NCI-H1105 treated with DMSO at 0.1 percent for 48 hours (cell line): ENCODE data around the gene RGS7.
"Not testable (repeated sequence)": the region's sequence is repeated elsewhere in the genome, so short reads cannot be mapped to it uniquely, and the experiment has no call there.

ENCODE experiments used
- DNase-seq: peaks from one replicate; lab custom pipeline; 2025; lab: John Stamatoyannopoulos, UW

Gene RGS7

DNA sequence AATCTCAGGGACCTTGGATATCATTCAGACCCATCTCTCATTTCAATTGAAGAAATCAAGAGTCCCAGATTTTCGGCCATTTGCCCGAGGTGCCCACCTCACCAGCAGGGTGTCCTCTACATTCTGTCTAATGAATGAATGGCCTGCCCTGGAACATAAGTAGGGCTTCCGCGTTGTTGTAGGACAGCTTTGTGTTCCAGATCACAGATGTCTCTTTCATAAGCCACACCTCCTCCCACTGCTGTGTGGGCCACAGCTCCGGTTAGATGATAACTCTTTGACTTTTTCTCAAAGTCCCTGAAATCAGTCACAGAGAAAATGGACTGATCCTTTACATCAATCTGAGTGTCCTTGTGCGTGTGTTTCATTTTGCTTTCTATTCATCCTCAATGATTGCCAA, 144.4 kb downstream of the RGS7 start:
- DNase-seq, result no peak

DNA sequence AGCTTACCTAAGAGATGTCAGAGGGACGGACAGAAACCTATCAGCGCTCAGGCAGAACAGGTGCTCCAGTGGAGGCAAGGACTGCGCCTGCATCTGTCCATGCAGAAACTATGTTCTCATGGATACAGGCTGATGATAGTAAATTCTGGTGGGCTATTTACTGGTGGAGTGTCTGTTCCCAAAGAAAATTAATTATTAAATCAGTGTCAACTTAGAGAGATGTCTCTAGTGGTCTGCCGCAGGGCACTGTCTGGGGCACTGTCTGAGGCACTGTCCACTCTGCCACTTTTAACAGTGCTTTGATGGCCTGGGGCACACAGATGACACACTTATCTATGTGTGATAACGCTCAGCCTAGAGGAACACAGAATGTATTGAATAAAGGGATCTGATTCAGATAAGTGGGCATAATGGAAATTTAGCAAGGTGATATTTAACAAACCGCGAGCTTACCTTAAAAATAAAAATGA, 148.1 kb downstream of the RGS7 start:
- peak; percentile 21 for DNase-seq

DNA sequence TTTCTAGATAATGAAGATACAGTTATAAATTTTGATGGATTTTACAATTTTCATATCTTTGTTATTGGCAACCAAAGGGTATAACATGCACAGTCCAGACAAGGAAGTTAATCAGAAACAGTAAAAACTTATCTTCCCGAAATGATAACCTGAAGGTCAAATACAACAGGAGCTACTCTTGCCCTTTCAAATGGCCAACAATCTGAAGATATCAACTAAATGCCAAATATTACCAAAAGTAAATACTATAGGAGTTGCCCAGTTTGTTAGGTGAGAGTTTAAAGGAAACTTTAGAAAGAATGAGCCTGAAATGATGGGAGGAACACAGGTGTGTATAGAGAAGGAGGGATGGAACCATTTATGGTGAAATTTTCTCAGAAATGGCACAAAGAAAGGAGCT, 153.2 kb downstream of the RGS7 start:
- DNase-seq, result no peak

DNA sequence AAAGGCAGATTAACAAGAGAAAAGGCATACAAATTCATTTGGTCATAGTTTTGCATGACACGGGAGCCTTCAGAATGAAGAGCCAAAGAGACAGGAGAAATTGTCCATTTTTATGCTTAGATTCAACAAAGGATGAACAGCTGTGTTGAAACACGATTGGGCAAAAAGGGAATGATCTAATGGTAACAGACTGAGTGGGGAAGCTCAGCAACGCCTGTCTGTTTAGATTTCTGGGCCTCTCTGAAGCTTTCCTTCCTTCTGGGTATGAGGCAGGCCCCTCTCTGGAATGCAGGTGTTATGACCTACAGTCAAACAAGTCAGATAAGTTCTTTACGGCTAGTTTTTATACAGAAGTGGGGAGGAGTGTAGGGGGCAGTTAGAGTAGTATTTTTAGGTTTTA, 154.6 kb downstream of the RGS7 start:
- DNase-seq, result no peak

DNA sequence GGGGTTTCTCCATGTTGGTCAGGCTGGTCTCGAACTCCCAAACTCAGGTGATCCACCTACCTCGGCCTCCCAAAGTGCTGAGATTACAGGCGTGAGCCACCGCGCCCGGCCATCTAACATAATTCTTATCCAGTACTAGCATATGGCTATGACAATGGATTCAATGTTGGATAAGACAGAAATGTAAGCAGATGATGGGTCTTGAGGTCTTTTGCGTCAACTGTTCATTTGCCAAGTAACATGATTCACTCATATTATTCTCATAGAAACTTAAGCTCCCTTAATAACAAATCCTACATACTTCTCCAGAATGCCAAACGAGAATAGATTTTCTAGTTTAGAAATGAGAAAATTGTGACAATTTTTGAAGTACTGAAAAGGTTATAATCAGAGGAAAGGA, 170.3 kb downstream of the RGS7 start:
- DNase-seq, result no peak

DNA sequence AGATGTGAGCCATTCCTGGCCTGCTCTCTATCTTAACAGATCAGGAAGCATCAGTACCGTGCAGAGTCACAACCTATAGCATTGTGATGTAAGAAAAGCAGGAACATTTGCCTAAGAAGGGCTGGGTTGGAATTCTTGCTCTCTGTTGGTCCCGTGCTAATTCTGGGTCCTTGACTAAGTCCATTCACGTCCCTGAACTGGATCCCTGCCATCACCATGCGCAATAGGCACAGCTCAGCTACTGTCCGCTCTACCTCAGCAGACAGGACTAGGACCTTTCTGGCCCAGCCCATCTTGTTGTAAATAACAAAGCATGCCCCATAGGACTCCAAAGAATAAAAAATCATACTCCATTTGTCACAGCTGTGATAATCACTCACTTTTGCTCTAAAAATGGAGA, 175.0 kb downstream of the RGS7 start:
- DNase-seq, result no peak

DNA sequence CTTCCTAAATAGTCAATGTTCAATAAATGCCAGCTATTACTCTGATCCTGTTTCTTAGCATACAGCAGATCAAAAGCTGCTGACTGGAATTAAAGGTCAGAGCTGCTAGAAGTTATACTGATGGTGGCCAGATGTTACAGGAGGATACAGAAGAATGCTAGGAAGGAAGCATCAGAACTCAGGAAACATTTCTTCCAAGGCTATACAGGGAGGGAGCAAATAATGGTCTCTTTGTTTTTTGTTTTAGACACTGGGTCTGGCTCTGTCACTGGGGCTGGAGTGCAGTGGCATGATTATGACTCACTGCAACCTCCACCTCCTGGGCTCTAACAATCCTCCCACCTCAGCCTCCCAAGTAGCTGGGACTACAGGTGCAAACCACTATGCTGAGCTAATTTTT, 175.5 kb downstream of the RGS7 start:
- DNase-seq, result no peak

DNA sequence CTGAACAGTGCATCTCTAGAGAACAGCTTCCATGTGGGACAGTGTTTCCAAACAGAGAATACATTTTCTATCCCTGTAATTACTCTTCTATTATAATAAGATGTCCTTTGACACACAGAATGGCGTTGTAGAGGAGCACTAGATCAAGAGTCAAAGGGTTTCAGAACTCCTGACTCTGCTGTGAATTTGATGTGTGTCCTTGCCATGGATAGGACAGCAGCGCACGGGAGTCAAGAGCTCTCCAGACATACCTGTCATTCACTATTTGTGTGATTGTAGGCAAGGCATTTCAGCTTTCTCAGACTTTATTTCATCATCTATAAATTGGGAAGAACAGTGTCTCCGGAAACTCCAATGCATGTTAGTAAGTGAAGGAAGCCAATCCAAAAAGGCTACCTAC, 176.4 kb downstream of the RGS7 start:
- no peak for DNase-seq

DNA sequence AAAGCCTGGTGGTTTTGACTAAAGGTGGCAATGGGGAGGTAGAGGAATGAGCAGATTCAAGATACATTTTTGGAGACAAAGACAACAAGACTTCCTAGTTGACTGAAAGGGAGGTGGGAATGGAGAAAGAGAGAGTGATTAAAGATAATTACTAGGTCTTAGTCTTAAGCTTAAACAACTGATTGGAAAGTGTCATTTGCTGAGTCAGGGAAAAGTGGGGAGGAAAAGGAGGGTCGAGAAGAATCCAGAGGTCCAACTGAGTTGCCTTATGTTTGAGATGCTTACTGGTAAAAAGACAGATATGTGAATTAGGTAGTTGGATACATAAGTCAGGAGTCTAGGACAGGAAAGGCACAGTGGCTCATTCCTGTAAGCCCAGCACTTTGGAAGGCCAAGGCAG, 179.3 kb downstream of the RGS7 start:
- no peak for DNase-seq

DNA sequence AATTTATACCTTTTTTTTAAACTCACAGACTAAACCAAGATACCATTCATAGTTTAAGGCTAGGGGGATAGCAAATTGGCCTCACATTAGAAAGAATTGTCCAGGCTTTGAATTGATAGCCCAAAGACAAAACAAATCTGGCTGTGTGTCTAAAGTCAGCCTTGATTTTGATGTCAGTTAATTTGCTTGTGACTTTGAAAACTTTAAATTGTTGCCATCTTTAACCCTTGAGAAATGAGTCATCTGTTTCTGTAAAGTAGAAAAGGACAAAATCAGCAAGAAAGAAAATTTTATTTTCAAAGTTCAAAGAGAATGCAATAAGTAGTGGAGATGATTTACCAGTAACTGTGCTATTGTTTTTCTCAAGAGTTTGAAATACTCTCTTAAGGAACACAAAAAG, 184.5 kb downstream of the RGS7 start:
- DNase-seq, result no peak

DNA sequence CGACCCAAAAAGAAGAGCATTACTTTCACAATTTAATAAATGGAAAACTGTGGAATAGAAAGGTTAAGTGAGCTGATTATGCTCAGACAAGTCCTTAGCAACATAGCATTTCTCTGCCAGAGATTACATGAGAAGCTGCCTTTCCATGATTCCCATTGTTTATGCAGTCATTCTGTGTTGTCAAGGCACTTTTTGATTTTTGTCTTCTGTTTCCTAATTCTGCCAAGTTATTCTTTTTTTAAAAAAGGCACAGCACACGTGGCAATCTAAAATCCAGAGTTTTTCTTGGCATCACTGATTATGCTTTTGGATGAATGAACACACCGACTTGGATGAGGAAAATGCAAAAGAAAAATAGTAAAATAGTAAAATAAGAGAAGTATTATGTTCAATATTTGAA, 185.0 kb downstream of the RGS7 start:
- no peak for DNase-seq

DNA sequence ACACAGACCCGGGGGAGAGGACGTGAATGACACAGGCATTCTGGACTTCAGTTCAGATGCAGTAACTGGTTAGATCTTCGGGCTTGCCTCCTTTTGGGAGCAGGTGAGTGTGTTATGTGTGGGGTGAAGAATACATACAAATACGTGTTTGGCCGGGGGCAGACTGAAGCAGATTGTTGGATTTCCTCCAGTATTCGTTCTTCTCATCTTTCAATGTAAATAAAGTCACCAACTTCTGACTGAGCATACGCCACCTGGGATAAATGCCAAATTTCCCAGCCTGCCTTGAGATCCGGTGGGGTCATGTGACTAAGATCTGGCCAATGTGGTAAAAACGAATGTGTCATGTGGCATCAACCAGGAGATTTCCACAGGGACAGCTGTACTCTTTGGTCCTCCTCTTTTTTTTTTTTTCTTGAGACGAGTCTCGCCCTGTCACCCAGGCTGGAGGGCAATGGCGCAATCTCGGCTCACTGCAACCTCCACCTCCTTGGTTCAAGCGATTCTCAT, 189.8 kb downstream of the RGS7 start:
- peak; percentile 10 for DNase-seq

DNA sequence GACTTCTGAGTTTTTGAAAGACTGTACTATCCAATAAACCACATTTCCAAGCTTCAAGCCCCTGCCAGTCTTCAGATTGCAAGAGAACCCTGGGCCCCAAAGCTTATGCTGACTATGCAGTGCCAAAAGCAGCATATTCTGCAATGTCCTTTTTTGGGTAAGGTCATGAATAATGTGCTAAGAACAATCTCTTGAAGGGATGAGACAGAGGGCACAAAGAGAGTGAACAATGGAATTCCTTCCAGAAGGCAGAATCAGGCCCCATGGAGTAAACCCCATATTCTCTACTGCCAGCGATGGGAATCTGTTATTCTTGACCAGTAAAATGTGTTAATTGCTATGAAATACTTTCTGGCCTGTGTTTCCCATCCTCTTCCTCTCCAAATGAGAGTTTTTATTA, 190.4 kb downstream of the RGS7 start:
- DNase-seq, result no peak

DNA sequence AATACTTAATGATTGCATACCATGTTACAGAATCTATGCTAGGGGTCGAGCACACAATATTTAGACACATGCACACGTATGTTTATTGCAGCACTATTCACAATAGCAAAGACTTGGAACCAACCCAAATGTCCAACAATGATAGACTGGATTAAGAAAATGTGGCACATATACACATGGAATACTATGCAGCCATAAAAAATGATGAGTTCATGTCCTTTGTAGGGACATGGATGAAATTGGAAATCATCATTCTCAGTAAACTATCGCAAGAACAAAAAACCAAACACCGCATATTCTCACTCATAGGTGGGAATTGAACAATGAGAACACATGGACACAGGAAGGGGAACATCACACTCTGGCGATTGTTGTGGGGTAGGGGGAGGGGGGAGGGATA, 191.7 kb downstream of the RGS7 start:
- DNase-seq, result not testable (repeated sequence)

DNA sequence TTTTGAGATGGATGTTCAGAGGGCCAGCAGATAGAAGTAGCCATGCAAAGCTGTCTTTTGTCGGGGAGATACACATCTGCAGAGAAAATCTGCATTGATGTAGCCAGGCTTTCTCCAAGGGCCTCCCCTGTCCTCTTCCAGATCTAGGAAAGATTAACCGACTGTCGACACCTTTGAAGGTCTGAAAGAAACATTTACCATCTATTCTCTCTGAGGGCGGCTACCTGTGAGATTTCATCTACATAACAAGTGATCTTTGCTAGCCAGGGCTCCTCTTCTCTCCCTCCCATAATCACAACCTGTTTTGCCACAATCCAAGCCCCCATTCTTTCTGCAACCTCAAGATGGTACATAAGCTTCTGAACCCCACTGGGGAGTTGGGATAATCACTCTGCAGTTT, 193.6 kb downstream of the RGS7 start:
- DNase-seq, result no peak

DNA sequence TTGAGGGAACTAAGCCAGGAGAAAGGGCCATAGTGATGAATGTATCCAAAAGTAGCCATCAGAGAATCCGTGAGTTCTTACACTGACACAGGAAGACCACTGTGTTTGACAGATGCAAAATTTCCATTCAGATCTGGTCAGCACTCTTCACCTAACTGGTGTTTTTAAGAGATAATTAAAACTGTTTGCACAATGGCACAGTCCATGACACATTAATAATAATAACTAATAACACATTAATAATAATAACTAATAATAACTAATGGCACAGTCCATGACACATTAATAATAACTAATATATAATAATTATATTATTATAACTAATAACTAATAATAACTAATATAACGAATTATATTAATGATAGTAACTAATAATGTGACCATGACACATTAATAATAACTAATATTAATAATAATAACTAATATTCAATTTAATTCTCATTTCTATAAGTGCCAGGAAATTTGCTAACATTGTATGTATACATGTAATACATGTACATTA, 195.8 kb downstream of the RGS7 start:
- no peak for DNase-seq

DNA sequence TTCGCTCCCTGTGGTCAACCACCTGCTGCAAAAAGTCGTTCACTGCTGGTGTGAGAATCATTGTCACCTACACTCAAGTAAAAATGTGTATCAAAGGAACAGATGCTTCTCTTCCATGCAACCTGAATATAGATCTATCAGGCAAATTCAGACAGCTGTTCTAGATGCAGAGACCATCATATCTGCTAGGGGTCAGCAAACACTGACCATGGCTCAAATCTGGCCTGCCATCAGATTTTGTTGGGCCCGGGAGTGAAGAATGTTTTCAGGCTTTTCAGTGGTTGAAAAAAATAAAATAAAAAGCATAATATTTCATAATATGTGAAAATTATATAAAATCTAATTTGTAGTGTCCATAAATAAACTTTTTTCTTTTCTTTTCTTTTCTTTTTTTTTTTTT, 199.6 kb downstream of the RGS7 start:
- DNase-seq, result no peak

DNA sequence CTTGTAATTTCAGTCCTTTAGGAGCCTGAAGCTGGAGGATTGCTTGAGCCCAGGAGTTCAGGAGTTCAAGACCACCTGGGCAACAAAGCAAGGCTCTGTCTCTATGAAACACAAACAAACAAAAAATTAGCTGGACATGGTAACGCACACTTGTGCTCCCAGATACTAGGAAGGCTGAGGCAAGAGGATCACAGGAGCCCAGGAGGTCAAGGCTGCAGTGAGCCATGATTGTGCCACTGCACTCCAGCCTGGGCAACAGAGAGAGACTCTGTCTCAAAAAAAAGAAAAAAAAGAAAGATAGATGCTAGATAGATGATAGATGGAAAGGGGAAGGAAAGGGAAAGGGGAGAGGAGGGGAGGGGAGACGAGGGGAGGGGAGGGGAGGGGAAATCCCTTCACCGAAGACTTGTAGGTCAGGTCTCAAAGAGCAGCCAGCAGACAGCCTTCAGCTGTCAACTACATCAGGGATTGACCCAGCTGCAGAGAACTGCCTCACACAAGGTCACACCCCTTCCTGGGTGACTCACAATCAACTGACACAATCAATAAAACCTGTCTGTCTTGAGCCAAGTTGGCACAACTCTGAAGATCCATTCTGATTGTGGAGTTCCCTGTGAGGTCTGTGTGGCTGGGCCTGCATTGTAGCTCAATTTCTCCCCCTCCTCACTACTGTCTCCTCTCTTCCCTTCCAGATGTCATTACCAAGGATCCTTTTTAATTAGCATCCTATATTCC, 200.6 kb downstream of the RGS7 start:
- no peak for DNase-seq

DNA sequence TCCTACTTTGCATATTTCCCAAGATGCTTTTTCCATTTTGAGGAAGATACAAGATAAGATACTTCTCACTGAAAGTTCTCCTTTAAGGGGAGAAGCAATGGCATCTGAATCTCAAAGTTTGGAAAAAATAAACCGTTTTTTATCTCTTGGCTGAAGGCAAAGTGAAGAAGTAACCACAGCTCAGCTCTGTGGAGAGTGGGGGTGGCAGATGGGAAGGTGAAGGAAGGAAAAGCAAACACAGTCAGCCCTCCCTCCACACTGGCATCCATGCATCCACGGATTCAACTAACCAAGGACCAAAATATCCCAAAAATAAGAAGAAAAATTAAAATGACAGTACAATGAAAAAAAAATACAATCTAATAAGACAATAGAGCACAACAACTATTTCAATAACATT, 211.1 kb downstream of the RGS7 start:
- no peak for DNase-seq

DNA sequence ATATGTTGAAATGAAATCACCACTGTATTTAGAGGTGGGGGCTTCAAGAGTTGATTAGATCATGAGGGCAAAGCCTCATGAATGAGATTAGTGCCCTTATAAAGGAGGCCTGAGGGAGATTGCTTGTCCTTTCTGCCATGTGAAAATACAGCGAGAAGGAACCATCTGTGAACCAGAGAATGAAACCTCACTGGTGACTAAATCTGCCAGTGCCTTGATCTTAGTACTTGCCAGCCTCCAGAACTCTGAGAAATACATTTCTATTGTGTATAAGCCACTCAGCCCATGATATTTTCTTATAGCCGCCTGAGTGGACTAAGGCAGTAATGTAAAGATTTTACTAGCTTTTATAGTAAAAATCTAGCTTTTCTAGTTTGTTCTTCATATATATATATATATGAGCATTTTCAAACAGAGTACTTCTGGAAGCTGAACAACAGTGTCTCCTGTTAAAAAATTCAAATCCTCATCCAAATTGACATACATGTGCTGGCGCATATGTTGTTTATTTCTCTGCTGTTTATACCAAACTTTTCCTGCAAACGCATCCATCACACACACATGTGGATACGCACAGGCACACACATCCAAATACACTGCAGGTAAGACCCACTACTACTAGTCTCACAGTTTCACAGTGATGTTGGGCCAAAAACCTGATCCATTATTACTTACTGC, 213.1 kb downstream of the RGS7 start:
- no peak for DNase-seq

DNA sequence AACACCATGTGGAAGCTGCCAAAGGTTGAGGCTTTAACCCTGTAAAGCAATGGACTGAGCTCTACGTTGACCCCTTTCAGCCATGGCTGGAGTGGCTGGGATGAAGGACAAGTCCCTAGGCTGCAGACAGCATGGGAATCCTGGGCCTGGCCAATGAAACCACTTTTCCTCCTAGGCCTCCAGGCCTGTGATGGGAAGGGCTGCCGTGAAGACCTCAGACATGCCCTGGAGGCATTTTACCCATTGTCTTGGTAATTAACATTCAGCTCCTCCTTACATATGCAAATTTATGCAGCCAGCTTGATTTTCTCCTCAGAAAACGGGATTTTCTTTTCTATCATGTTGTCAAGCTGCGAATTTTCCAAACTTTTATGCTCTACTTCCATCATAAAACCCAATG, 214.5 kb downstream of the RGS7 start:
- no peak for DNase-seq

DNA sequence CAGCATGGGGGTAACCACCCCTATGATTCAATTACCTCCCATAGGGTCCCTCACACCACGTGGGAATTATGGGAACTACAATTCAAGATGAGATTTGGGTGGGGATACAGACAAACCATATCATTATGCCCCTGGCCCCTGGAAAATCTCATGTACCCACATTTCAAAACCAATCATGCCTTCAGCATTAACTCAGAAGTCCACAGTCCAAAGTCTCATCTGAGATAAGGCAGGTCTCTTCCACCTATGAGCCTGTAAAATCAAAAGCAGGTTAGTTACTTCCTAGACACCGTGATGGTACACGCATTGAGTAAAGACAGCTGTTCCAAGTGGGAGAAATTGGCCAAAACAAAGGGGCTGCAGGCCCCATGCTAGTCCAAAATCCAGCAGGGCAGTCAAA, 215.4 kb downstream of the RGS7 start:
- not testable (repeated sequence) for DNase-seq

DNA sequence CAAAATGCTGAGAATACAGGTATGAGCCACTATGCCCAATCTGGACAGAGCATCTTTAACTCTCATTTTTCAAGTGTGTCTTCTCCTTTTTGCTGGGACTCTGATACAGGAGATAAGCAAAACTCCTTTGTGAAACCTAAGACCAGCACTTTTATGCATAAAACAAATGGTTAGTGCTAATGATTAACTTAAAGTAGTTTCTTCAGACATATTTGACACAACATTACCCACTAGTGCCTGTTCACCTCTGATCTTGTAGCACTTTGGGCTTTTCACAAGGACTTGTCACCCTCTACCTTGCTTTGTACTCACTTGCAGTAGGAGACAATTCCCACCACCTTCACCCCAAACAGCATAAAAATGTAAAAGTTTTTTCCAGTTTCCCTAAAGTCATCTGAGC, 216.3 kb downstream of the RGS7 start:
- DNase-seq, result no peak

DNA sequence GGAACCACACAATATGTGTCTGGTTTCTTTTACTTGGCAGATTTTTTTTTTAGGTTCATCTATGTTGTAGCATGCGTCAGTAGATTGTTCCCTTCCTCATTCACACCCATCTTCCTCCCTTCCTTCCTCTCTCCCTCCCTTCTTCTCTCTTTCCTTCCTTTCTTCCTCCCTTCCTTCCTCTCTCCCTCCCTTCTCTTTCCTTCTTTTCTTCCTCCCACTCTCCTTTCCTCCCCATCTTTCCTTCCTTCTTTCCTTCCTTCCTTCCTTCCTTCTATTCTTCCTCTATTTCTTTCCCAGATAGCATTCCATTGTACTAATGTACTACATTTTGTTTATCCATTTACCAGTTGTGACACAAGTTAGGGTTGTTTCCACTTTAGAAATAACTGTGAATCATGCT, 218.0 kb downstream of the RGS7 start:
- no peak for DNase-seq
